Aorta (tissue), 5 donors: ENCODE measurements around the gene ASB5. TPM values are rescaled to one million over a fixed set of nuclear protein-coding genes. Genes with fewer than 3 reads are reported as not detected.
"Not testable (repeated sequence)": the region's sequence is repeated elsewhere in the genome, so short reads cannot be mapped to it uniquely, and the experiment has no call there.

ENCODE experiments used
- ATAC-seq: fragments of 200-7000 bp; cut with Tn5 transposase; one replicate; pipeline ENCODE4 v1.9.1; 2022; ENCODE audit warnings: moderate library complexity; ENCODE audit not compliant: low FRiP score
- DNase-seq, 2 donors: peaks; one replicate each; pipeline ENCODE4 v3.0.0-alpha.2; 2020
- H3K27ac ChIP-seq, 2 donors: one replicate each; pipeline ENCODE4 v1.5.1; 2013; ENCODE audit warnings: low read length in 2 of 2, mild to moderate bottlenecking in 2 of 2, moderate library complexity in 2 of 2, control low read depth in 1 of 2, inconsistent platforms in 1 of 2, low read depth in 1 of 2
- H3K27me3 ChIP-seq, 2 donors: one replicate each; pipeline ENCODE4 v1.6.1; 2013; ENCODE audit warnings: control low read depth in 1 of 2, low read length in 1 of 2, mild to moderate bottlenecking in 1 of 2, moderate library complexity in 1 of 2; ENCODE audit not compliant: insufficient read depth in 2 of 2, control insufficient read depth in 1 of 2
- H3K36me3 ChIP-seq, 2 donors: one replicate each; pipeline ENCODE4 v1.6.1; 2013; ENCODE audit warnings: control low read depth in 1 of 2, low read length in 1 of 2, mild to moderate bottlenecking in 1 of 2; ENCODE audit not compliant: insufficient read depth in 2 of 2, control insufficient read depth in 1 of 2
- H3K4me1 ChIP-seq, 2 donors: one replicate each; pipeline ENCODE4 v1.6.1; 2013; ENCODE audit warnings: low read length in 2 of 2, control low read depth in 1 of 2, mild to moderate bottlenecking in 1 of 2, moderate library complexity in 1 of 2; ENCODE audit not compliant: insufficient read depth in 2 of 2, control insufficient read depth in 1 of 2
- H3K4me3 ChIP-seq, 2 donors: one replicate each; pipeline ENCODE4 v1.5.1; 2013; ENCODE audit warnings: low read length in 2 of 2, control low read depth in 1 of 2, mild to moderate bottlenecking in 1 of 2
- H3K9me3 ChIP-seq: one replicate; pipeline ENCODE4 v1.6.1; 2013; ENCODE audit warnings: mild to moderate bottlenecking, low read length; ENCODE audit not compliant: control insufficient read depth
- WGBS, 2 donors: extraction: QIAGEN DNeasy Blood & Tissue Kit; methylation state at CpG; one replicate each; pipeline ENCODE4 v1.1.7; 2013; 5-methylcytosine and 5-hydroxymethylcytosine counted together
- intact Hi-C, 2 donors: fragments of 100-400 bp; cut with DNase I; formaldehyde crosslinking; loops; one replicate each; pipeline versions ENCODE4 v1.14.2 to v1.15.0; 2022
- polyA plus RNA-seq, 2 donors: library from polyadenylated mRNA; stranded (reverse); fragments of 200-250 nt; gene quantifications; one replicate each; pipeline ENCODE4 v1.2.3, GENCODE V29; 2013
- total RNA-seq, 2 donors: library from RNA; stranded (reverse); fragmentation: NEBNext Ultra II Directional; extraction: Animal tissue kit (Norgen Biotek cat#: 25700); gene quantifications; one replicate each; pipeline ENCODE4 v1.2.1, GENCODE V29; 2021
- donor health status: healthy with polysubstance abuse.
- donor health status: Bipolar disorder and iron deficiency.
- donor health status: DM: no; HTN: no; CAD: no.
- donor health status: DM: no; HTN: no; CAD: no.
- donor health status: DM: yes; HTN: yes; CAD: no.

Gene ASB5
- total and polyA plus RNA-seq, 4 donors = 0.28 TPM; not detected in 3

- no peak overlapping the region for H3K27ac ChIP-seq
- H3K27me3 ChIP-seq = no peaks in the 10 kb centered on the region
- no peak overlapping the region for H3K4me3 ChIP-seq
- intact Hi-C loops = no loop called here
- no peaks in the 10 kb centered on the region for H3K4me1 ChIP-seq
- H3K36me3 ChIP-seq = no peaks in the 10 kb centered on the region
- H3K9me3 ChIP-seq = no peaks in the 10 kb centered on the region
- 80 to 87% methylated on average over 2 of the region's 2 CpGs for WGBS, 2 donors
- DNase-seq = no peak
- ATAC-seq = no peak
Observed at GRCh38 chr4:176223561-176223960, 45.5 kb downstream of the ASB5 start.

GRCh38 chr4:176222149-176222548 lies 46.9 kb downstream of the ASB5 start:
- Histone ChIP-seq H3K9me3 (no peaks in the 10 kb centered on the region), H3K36me3 (no peaks in the 10 kb centered on the region), H3K27ac (no peak overlapping the region), H3K4me3 (no peak overlapping the region), H3K27me3 (no peaks in the 10 kb centered on the region), H3K4me1 (no peaks in the 10 kb centered on the region)
- DNase-seq (no peak), ATAC-seq (no peak)
- intact Hi-C loops = no loop called here
- WGBS, 2 donors = 46 to 57% methylated on average over 5 of the region's 5 CpGs

- no peak for ATAC-seq
- H3K9me3 ChIP-seq = no peaks in the 10 kb centered on the region
- H3K4me1 ChIP-seq = no peaks in the 10 kb centered on the region
- no peak overlapping the region for H3K27ac ChIP-seq
- no peaks in the 10 kb centered on the region for H3K27me3 ChIP-seq
- no peak overlapping the region for H3K4me3 ChIP-seq
- intact Hi-C loops = no loop called here
- WGBS, 2 donors = 72 to 74% methylated on average over 2 of the region's 2 CpGs
- no peaks in the 10 kb centered on the region for H3K36me3 ChIP-seq
- DNase-seq = no peak
Observed at GRCh38 chr4:176217510-176217909, 51.5 kb downstream of the ASB5 start.

- 85 to 89% methylated on average over 3 of the region's 3 CpGs for WGBS, 2 donors
- intact Hi-C loops, H3K36me3 ChIP-seq: not testable (repeated sequence)
Observed at GRCh38 chr4:176212351-176212750, 56.7 kb downstream of the ASB5 start.

GRCh38 chr4:176210579-176211296 lies 58.3 kb downstream of the ASB5 start:
- intact Hi-C loops = no loop called here
- Histone ChIP-seq H3K27ac (no peak overlapping the region), H3K27me3 (no peaks in the 10 kb centered on the region), H3K36me3 (no peaks in the 10 kb centered on the region), H3K9me3 (no peaks in the 10 kb centered on the region), H3K4me1 (no peaks in the 10 kb centered on the region), H3K4me3 (no peak overlapping the region)
- WGBS, 2 donors = 84 to 85% methylated on average over 7 of the region's 7 CpGs
- DNase-seq (no peak), ATAC-seq (no peak)

More at GRCh38 chr4:176212351-176212750, 56.7 kb downstream of the ASB5 start:
- H3K4me1 ChIP-seq, DNase-seq, H3K27ac ChIP-seq, H3K4me3 ChIP-seq, H3K27me3 ChIP-seq, ATAC-seq, H3K9me3 ChIP-seq: not testable (repeated sequence)

- intact Hi-C loops = no loop called here
Observed at GRCh38 chr4:176210101-176210500, 58.9 kb downstream of the ASB5 start.

GRCh38 chr4:176209535-176209934 lies 59.5 kb downstream of the ASB5 start:
- Histone ChIP-seq H3K36me3 (no peaks in the 10 kb centered on the region), H3K27me3 (no peaks in the 10 kb centered on the region), H3K4me3 (no peak overlapping the region), H3K9me3 (no peaks in the 10 kb centered on the region), H3K27ac (no peak overlapping the region), H3K4me1 (no peaks in the 10 kb centered on the region)
- intact Hi-C loops = no loop called here
- WGBS, 2 donors = 88 to 92% methylated on average over 4 of the region's 4 CpGs
- DNase-seq (no peak), ATAC-seq (no peak)

More at GRCh38 chr4:176210101-176210500, 58.9 kb downstream of the ASB5 start:
- ATAC-seq (no peak), DNase-seq (no peak)
- Histone ChIP-seq H3K36me3 (no peaks in the 10 kb centered on the region), H3K4me3 (no peak overlapping the region), H3K4me1 (no peaks in the 10 kb centered on the region), H3K9me3 (no peaks in the 10 kb centered on the region), H3K27me3 (no peaks in the 10 kb centered on the region), H3K27ac (no peak overlapping the region)
- 91 to 94% methylated on average over 3 of the region's 3 CpGs for WGBS, 2 donors

DNA sequence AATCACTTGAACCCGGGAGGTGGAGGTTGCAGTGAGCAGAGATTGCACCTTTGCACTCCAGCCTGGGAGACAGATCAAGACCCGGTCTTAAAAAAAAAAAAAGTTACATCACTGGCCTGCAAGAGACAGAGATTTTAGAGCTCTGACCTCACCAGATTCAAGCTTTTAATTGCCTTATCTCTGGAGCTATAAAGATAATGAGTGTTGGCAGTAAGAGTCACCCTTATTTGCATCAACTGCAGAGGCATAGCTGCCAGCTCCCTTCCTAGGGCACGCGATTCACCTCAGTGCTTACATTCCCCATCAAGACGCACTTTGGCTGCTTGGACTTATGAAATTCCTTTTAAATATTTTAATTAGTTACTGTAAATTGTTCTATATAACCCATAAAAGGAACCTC lies 61.2 kb downstream of the ASB5 start:
- no peaks in the 10 kb centered on the region for H3K27me3 ChIP-seq
- no peak overlapping the region for H3K4me3 ChIP-seq
- H3K36me3 ChIP-seq = no peaks in the 10 kb centered on the region
- whole genome bisulfite sequencing, 2 donors = 82 to 94% methylated on average over 5 of the region's 5 CpGs
- H3K4me1 ChIP-seq = no peaks in the 10 kb centered on the region
- intact Hi-C loops = no loop called here
- no peaks in the 10 kb centered on the region for H3K9me3 ChIP-seq
- ATAC-seq (no peak), DNase-seq (no peak)
- no peak overlapping the region for H3K27ac ChIP-seq

DNA sequence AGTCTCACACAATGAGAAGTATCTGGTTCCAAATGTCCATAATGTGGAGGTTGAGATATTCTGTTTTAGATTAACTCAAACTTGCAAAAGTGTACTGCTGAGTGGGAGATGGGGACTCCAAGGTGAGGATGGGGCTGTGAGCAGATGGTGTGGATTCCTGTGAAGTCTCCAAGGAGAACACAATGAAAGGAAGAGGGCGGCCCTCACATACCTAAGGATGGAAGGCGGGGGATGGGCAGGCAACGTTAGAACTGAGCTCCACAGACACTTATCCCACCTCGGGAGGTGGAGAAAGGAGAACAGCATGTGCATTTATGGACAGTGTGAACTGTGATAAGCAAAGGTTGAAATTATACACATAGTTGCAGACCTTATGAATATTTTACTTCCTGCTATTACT lies 63.7 kb downstream of the ASB5 start:
- no peak for DNase-seq
- 69 to 70% methylated on average over 4 of the region's 4 CpGs for WGBS, 2 donors
- H3K27me3 ChIP-seq = no peaks in the 10 kb centered on the region
- no peak for ATAC-seq
- H3K27ac ChIP-seq = no peak overlapping the region
- no peaks in the 10 kb centered on the region for H3K9me3 ChIP-seq
- H3K36me3 ChIP-seq = no peaks in the 10 kb centered on the region
- intact Hi-C loops = no loop called here
- no peaks in the 10 kb centered on the region for H3K4me1 ChIP-seq
- H3K4me3 ChIP-seq = no peak overlapping the region
